ENCODE data around the gene PRKD1.

PRKD1 gene

DNA sequence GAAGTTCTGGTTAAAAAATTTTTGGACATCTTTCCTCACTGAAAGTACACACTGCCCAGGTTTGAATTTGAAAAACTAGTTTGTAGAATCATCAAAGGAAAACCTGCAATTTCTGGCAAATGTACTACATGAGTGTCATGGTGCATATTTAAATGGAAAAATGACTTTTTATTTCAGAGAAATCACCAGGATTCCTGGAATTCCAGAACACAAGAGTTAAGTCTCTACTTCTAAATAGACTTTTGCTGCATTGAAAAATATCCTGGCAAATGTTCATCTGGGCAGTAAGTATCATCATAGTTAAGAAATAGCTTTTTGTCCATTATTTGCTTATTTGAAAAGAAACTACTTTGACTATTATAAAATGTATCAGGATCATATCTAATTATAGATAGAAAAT is 275.1 kb downstream of the PRKD1 start:
- Histone ChIP-seq H3K36me3 (ENCODE audit: control insufficient read depth, insufficient read depth, low read length) (no peaks in the 10 kb centered on the region), H3K27me3 (ENCODE audit: control insufficient read depth, insufficient read depth, low read length) (no peaks in the 10 kb centered on the region), H3K9me3 (ENCODE audit: control insufficient read depth, insufficient read depth, low read length) (no peaks in the 10 kb centered on the region), H3K4me3 (ENCODE audit: low read length) (no peak overlapping the region), H3K4me1 (ENCODE audit: control insufficient read depth, insufficient read depth, low read length) (no peaks in the 10 kb centered on the region), H3K27ac (ENCODE audit: low read length) (no peak overlapping the region)
- no peak for DNase-seq (ENCODE audit: low read depth, low spot score)

DNA sequence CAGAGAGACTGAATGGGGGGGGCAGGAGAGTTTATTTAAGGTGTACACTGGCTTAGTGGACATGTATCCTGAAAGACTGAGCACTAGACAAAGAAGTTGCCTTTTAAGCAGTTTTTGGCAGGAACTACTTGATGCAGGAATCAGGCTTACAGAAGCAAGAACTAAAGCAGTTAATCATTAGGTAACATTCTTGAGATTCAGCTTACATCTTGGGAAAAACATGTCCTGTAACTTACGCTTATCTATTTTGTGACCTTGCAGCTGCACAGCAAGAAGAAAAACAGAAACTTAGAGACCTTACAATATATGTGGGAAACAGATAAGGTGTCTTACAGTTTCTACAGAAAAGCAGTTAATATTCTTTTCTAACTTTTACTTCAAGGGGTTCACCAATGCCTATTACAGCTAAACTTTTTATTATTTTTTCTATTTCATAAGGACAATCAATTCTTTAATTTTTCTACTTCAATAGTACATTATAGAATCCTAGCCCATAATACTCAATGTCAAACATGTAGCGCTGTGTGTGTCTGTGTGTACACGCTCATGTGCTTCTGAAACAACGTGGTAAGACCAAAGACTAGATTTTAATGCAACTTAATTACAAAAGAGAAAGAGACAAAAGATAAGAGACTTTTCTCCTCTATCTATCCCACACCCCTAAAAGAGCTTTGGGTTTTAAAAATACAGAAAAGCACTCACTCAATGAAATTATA is 276.9 kb downstream of the PRKD1 start:
- no CpG with 5 or more reads among the region's 4 CpGs for WGBS (ENCODE audit: insufficient coverage, insufficient read length)
- H3K27me3 ChIP-seq (ENCODE audit: control insufficient read depth, insufficient read depth, low read length) = no peaks in the 10 kb centered on the region
- no peak overlapping the region for H3K27ac ChIP-seq (ENCODE audit: low read length)
- H3K36me3 ChIP-seq (ENCODE audit: control insufficient read depth, insufficient read depth, low read length) = no peaks in the 10 kb centered on the region
- no peak overlapping the region for H3K4me3 ChIP-seq (ENCODE audit: low read length)
- no peak for DNase-seq (ENCODE audit: low read depth, low spot score)
- H3K9me3 ChIP-seq (ENCODE audit: control insufficient read depth, insufficient read depth, low read length) = no peaks in the 10 kb centered on the region; the same call in 1 of the 2 replicates
- no peaks in the 10 kb centered on the region for H3K4me1 ChIP-seq (ENCODE audit: control insufficient read depth, insufficient read depth, low read length)

DNA sequence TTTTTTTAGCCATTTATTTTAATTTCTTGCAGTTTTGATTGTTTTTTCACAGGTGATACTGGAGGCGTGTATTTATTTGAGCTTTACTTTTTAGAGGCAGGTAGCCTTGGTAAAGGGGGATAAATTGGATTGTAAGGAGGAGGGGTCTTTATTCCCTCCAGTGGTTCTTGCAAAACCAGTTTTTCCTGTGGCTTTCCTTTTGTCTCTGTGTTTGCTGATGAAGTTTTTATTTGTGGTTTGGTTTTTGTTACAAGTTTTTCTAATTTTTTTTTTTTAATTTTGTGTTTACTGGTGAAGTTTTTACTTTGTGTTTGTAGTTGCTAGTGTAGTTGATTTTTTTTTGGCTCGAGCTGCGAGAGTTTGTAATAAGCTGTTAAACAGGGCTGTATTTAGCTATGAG is 278.5 kb downstream of the PRKD1 start:
- no peak for DNase-seq (ENCODE audit: low read depth, low spot score)
- Histone ChIP-seq H3K4me1 (ENCODE audit: control insufficient read depth, insufficient read depth, low read length) (no peaks in the 10 kb centered on the region), H3K27ac (ENCODE audit: low read length) (no peak overlapping the region), H3K9me3 (ENCODE audit: control insufficient read depth, insufficient read depth, low read length) (no peaks in the 10 kb centered on the region; the same call in 1 of the 2 replicates), H3K27me3 (ENCODE audit: control insufficient read depth, insufficient read depth, low read length) (no peaks in the 10 kb centered on the region), H3K36me3 (ENCODE audit: control insufficient read depth, insufficient read depth, low read length) (no peaks in the 10 kb centered on the region), H3K4me3 (ENCODE audit: low read length) (no peak overlapping the region)
- WGBS (ENCODE audit: insufficient coverage, insufficient read length) = no CpG with 5 or more reads among the region's 3 CpGs

DNA sequence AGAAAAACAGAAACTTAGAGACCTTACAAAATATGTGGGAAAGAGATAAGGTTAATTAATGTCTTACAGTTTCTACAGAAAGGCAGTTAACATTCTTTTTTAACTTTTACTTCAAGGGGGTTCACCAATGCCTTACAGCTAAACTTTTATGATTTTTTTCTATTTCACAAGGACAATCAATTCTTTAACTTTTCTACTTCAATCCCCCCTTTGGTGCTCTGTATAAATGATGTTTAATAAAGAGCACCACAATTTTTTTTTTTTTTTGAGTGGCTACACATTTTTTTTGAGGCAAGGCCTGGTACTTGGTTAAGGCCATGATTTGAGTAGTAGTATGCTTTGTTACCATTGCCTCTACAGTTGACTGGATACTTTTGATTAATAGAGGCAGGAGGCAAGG is 279.6 kb downstream of the PRKD1 start:
- Histone ChIP-seq H3K4me1 (ENCODE audit: control insufficient read depth, insufficient read depth, low read length) (no peaks in the 10 kb centered on the region), H3K27ac (ENCODE audit: low read length) (no peak overlapping the region), H3K36me3 (ENCODE audit: control insufficient read depth, insufficient read depth, low read length) (no peaks in the 10 kb centered on the region), H3K9me3 (ENCODE audit: control insufficient read depth, insufficient read depth, low read length) (no peaks in the 10 kb centered on the region; the same call in 1 of the 2 replicates), H3K4me3 (ENCODE audit: low read length) (no peak overlapping the region), H3K27me3 (ENCODE audit: control insufficient read depth, insufficient read depth, low read length) (no peaks in the 10 kb centered on the region)
- no peak for DNase-seq (ENCODE audit: low read depth, low spot score)

DNA sequence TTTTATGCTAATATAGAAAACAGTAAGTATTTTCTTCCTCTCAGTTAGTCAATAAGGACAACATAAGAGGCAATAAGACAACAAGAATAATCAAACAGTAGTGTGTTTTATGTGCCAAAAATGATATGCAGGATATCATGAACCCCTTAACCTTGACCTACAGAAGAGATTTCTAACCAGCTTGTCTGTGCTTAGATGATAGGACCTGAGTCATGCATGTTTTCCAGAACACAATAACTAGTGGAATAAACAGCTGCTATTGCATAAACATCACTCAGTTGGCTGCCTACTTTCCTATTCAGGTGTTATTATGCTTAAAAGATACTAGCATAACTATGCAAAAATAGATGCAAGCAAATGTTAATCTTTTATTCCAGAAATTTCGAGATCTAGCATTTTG is 282.5 kb downstream of the PRKD1 start:
- H3K36me3 ChIP-seq (ENCODE audit: control insufficient read depth, insufficient read depth, low read length) = no peaks in the 10 kb centered on the region
- no peaks in the 10 kb centered on the region for H3K4me1 ChIP-seq (ENCODE audit: control insufficient read depth, insufficient read depth, low read length)
- no CpG with 5 or more reads among the region's 1 CpG for WGBS (ENCODE audit: insufficient coverage, insufficient read length)

DNA sequence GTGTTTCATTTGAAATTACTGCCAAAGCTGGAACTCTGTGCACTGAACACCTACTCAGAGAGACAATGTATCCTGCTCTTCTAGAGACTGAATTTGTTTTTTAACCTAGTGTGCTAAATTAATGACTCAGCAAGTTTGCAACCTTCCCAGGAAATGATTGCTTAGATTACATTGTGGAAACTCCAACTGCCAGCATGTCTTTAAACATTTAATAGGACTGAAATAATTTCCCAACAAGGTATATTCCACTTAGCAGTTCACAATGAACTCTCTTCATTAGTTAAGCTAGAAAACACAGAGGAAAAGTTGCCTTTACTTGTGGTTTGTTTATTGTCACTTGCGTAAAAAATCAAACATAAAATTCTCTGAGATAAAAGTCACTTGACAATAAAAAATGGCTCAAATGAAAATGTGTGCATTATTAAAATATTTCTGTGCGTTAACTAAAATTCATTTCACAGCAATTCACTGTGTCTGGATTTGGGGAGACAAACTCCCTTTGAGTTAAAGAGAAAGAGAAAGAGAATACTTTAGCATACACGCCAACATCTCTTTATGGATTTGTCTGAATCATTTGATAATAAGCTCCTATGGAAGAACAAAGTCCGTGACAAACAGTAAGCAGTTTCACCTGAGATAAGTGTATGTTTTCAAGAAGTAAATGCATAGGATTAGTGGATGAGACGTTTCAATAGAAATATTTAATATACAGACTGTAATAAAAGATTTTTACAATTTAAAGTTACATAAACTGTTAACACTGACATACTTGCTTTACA is 284.0 kb downstream of the PRKD1 start:
- WGBS (ENCODE audit: insufficient coverage, insufficient read length) = no CpG with 5 or more reads among the region's 5 CpGs
- H3K27ac ChIP-seq (ENCODE audit: low read length) = no peak overlapping the region
- no peak for DNase-seq (ENCODE audit: low read depth, low spot score)
- no peaks in the 10 kb centered on the region for H3K36me3 ChIP-seq (ENCODE audit: control insufficient read depth, insufficient read depth, low read length)
- no peaks in the 10 kb centered on the region for H3K27me3 ChIP-seq (ENCODE audit: control insufficient read depth, insufficient read depth, low read length)
- H3K4me1 ChIP-seq (ENCODE audit: control insufficient read depth, insufficient read depth, low read length) = no peaks in the 10 kb centered on the region
- H3K9me3 ChIP-seq (ENCODE audit: control insufficient read depth, insufficient read depth, low read length) = no peaks in the 10 kb centered on the region; the same call in 1 of the 2 replicates
- no peak overlapping the region for H3K4me3 ChIP-seq (ENCODE audit: low read length)

More for the DNA sequence above, 282.5 kb downstream of the PRKD1 start:
- Histone ChIP-seq H3K4me3 (ENCODE audit: low read length) (no peak overlapping the region), H3K27me3 (ENCODE audit: control insufficient read depth, insufficient read depth, low read length) (no peaks in the 10 kb centered on the region), H3K9me3 (ENCODE audit: control insufficient read depth, insufficient read depth, low read length) (no peaks in the 10 kb centered on the region; the same call in 1 of the 2 replicates), H3K27ac (ENCODE audit: low read length) (no peak overlapping the region)
- no peak for DNase-seq (ENCODE audit: low read depth, low spot score)

DNA sequence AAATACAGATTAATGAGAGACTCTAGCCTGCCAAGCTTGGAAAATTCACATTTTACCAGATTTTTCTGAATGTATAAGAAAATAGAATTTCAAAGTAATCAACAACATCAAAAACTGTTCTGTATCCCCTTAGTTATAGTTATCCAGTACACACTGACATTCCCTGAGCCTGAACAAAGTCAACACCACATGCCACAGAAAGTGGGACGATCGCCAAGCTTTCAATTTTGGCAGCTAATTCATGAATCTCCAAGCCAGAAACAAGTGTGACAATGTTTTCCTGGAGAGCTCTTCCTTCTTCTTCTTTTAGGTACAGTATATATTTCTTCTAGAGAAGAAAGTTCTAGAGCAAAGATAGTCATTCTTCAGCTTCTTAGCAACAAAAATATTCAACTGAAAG is 290.2 kb downstream of the PRKD1 start:
- Histone ChIP-seq H3K4me3 (ENCODE audit: low read length) (no peak overlapping the region), H3K36me3 (ENCODE audit: control insufficient read depth, insufficient read depth, low read length) (no peaks in the 10 kb centered on the region), H3K27ac (ENCODE audit: low read length) (no peak overlapping the region), H3K27me3 (ENCODE audit: control insufficient read depth, insufficient read depth, low read length) (no peaks in the 10 kb centered on the region), H3K4me1 (ENCODE audit: control insufficient read depth, insufficient read depth, low read length) (no peaks in the 10 kb centered on the region), H3K9me3 (ENCODE audit: control insufficient read depth, insufficient read depth, low read length) (no peaks in the 10 kb centered on the region)
- WGBS (ENCODE audit: insufficient coverage, insufficient read length) = no CpG with 5 or more reads among the region's 2 CpGs
- DNase-seq (ENCODE audit: low read depth, low spot score) = no peak

DNA sequence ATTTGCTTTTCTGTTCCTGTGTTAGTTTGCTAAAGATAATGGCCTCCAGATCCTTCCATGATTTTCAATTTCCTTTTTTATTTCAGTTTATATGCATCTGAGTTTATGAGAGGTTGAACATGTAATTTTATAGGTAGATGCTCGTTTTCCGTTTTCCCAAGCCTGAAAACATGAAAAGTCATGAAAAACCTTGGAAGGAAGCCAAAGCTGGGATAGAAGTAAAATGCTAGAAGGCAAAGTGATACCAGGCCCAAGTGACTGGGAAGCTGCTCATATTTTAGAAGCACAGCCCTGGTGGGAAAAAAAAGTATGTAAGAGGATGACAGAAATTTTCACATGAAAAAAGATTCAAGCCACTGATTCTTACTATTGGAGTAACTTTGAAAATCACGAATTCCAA is 290.8 kb downstream of the PRKD1 start:
- Histone ChIP-seq H3K9me3 (ENCODE audit: control insufficient read depth, insufficient read depth, low read length) (no peaks in the 10 kb centered on the region), H3K27me3 (ENCODE audit: control insufficient read depth, insufficient read depth, low read length) (no peaks in the 10 kb centered on the region), H3K4me1 (ENCODE audit: control insufficient read depth, insufficient read depth, low read length) (no peaks in the 10 kb centered on the region), H3K36me3 (ENCODE audit: control insufficient read depth, insufficient read depth, low read length) (no peaks in the 10 kb centered on the region), H3K4me3 (ENCODE audit: low read length) (no peak overlapping the region), H3K27ac (ENCODE audit: low read length) (no peak overlapping the region)
- no CpG with 5 or more reads among the region's 3 CpGs for WGBS (ENCODE audit: insufficient coverage, insufficient read length)
- DNase-seq (ENCODE audit: low read depth, low spot score) = no peak

DNA sequence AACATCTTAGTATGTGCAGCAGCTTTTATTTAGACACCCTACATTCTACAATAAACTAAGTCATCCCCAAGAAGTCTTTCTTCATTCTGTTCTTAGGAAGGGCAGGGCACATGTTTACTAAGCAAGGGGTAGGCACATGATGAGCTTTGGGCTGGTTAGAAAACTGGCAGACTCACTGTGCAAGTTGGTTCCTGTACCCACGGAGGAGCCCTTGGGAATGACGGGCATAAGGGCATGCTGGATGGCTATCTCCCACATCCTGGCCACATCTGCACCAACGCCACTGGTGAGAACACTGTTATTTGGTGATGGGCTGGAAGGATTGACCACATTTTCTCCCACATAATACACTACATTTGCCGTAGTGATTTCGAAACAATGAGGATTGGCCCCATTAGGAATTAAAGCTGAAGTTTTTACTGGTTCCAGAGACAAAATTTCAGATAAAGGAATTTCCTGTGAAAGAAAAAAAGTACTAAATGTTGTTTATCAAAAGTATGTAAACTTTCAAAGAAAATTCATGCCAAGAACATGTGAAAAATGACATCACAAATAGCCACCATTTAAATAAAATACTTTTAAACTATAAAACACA is 297.0 kb downstream of the PRKD1 start:
- H3K9me3 ChIP-seq (ENCODE audit: control insufficient read depth, insufficient read depth, low read length) = no peaks in the 10 kb centered on the region
- H3K4me1 ChIP-seq (ENCODE audit: control insufficient read depth, insufficient read depth, low read length) = no peaks in the 10 kb centered on the region
- DNase-seq (ENCODE audit: low read depth, low spot score) = no peak
- no peak overlapping the region for H3K4me3 ChIP-seq (ENCODE audit: low read length)
- H3K36me3 ChIP-seq (ENCODE audit: control insufficient read depth, insufficient read depth, low read length) = no peaks in the 10 kb centered on the region
- H3K27ac ChIP-seq (ENCODE audit: low read length) = no peak overlapping the region
- no peaks in the 10 kb centered on the region for H3K27me3 ChIP-seq (ENCODE audit: control insufficient read depth, insufficient read depth, low read length)
- no CpG with 5 or more reads among the region's 5 CpGs for WGBS (ENCODE audit: insufficient coverage, insufficient read length)

DNA sequence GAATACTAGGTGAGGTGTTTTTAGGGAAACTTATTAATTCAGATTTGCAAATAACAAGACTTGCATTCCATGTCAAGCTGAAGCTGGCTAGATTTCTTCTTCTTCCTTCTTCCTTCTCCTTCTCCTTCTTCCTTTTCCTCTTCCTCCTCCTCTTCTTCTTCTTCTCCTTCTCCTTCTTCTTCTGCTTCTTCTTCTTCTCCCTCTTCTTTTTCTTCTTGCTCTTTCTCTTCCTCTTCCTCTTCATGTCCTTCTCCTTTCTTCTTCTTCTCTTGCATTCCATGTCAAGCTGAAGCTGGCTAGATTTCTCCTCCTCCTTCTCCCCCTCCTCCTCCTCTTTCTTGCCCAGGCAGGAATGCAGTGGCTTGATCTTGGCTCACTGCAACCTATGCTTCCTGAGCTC is 297.8 kb downstream of the PRKD1 start:
- Histone ChIP-seq H3K4me3 (ENCODE audit: low read length) (no peak overlapping the region), H3K27me3 (ENCODE audit: control insufficient read depth, insufficient read depth, low read length) (no peaks in the 10 kb centered on the region), H3K36me3 (ENCODE audit: control insufficient read depth, insufficient read depth, low read length) (no peaks in the 10 kb centered on the region), H3K4me1 (ENCODE audit: control insufficient read depth, insufficient read depth, low read length) (no peaks in the 10 kb centered on the region), H3K27ac (ENCODE audit: low read length) (no peak overlapping the region), H3K9me3 (ENCODE audit: control insufficient read depth, insufficient read depth, low read length) (no peaks in the 10 kb centered on the region)
- DNase-seq (ENCODE audit: low read depth, low spot score) = no peak
